Measurements from ENCODE around the gene SNX13. TPM values are rescaled to one million over a fixed set of nuclear protein-coding genes. Genes with fewer than 3 reads are reported as not detected.

Gene SNX13
- total RNA-seq, 1 donor from 2014 or later: 27.4 TPM

- DNase-seq (ENCODE audit: low read depth in 2 of 2): no peak
These were observed 8.4 kb upstream of the SNX13 start for GRCh38 chr7:17948526-17949238.

GRCh38 chr7:17947620-17948019 lies 7.3 kb upstream of the SNX13 start:
- DNase-seq (ENCODE audit: low read depth in 2 of 2): no peak

- DNase-seq (ENCODE audit: low read depth in 2 of 2): peak; percentile 18 to 20
These were observed 6.3 kb upstream of the SNX13 start for GRCh38 chr7:17946591-17946990.

GRCh38 chr7:17944720-17945119 lies 4.4 kb upstream of the SNX13 start:
- DNase-seq (ENCODE audit: low read depth in 2 of 2): no peak

GRCh38 chr7:17943006-17943405 lies 2.7 kb upstream of the SNX13 start:
- DNase-seq (ENCODE audit: low read depth in 2 of 2): no peak

- no peak for DNase-seq (ENCODE audit: low read depth in 2 of 2)
These were observed 1.9 kb upstream of the SNX13 start for GRCh38 chr7:17942231-17942630.

GRCh38 chr7:17940951-17941431 lies 697 bp upstream of the SNX13 start:
- DNase-seq (ENCODE audit: low read depth in 2 of 2): peak; percentile 8 to 27

GRCh38 chr7:17939606-17940301 lies 540 bp downstream of the SNX13 start:
- peak; percentile 46 to 52 for DNase-seq (ENCODE audit: low read depth in 2 of 2)

- peak; percentile 47 for DNase-seq (ENCODE audit: low read depth in 2 of 2)
These were observed 1.1 kb downstream of the SNX13 start for GRCh38 chr7:17939211-17939605.

GRCh38 chr7:17937506-17938120 lies 2.7 kb downstream of the SNX13 start:
- DNase-seq (ENCODE audit: low read depth in 2 of 2): no peak

- DNase-seq (ENCODE audit: low read depth in 2 of 2): no peak
These were observed 4.0 kb downstream of the SNX13 start for GRCh38 chr7:17936321-17936720.

GRCh38 chr7:17934612-17935240 lies 5.6 kb downstream of the SNX13 start:
- DNase-seq (ENCODE audit: low read depth in 2 of 2): no peak

- no peak for DNase-seq (ENCODE audit: low read depth in 2 of 2)
These were observed 6.2 kb downstream of the SNX13 start for GRCh38 chr7:17934094-17934493.

GRCh38 chr7:17932770-17933169 lies 7.5 kb downstream of the SNX13 start:
- no peak for DNase-seq (ENCODE audit: low read depth in 2 of 2)

GRCh38 chr7:17931069-17931468 lies 9.2 kb downstream of the SNX13 start:
- no peak for DNase-seq (ENCODE audit: low read depth in 2 of 2)

- no peak for DNase-seq (ENCODE audit: low read depth in 2 of 2)
These were observed 9.7 kb downstream of the SNX13 start for GRCh38 chr7:17930546-17930945.

- no peak for DNase-seq (ENCODE audit: low read depth in 2 of 2)
These were observed 10.5 kb downstream of the SNX13 start for GRCh38 chr7:17929647-17930395.

- DNase-seq (ENCODE audit: low read depth in 2 of 2): no peak
These were observed 12.2 kb downstream of the SNX13 start for GRCh38 chr7:17928055-17928454.

GRCh38 chr7:17921857-17922416 lies 18.4 kb downstream of the SNX13 start:
- DNase-seq (ENCODE audit: low read depth in 2 of 2): no peak

- DNase-seq (ENCODE audit: low read depth in 2 of 2): no peak
These were observed 22.5 kb downstream of the SNX13 start for GRCh38 chr7:17917842-17918241.

GRCh38 chr7:17916786-17917185 lies 23.5 kb downstream of the SNX13 start:
- no peak for DNase-seq (ENCODE audit: low read depth in 2 of 2)

Data from lung microvascular endothelial cell (primary cell).